Left ventricle myocardium inferior (tissue), 1 donor: ENCODE results near the gene PAPOLA. TPM values are rescaled to one million over a fixed set of nuclear protein-coding genes. Genes with fewer than 3 reads are reported as not detected.

Source experiments
- DNase-seq: peaks from one replicate; pipeline ENCODE4 v3.0.0-alpha.2; 2020
- H3K27ac ChIP-seq: fragments of 200-600 bp; replicated peaks from 2 replicates; pipeline ENCODE4 v1.8.0; 2021
- H3K27me3 ChIP-seq: fragments of 200-600 bp; 2 replicates; pipeline ENCODE4 v1.8.0; 2021; ENCODE audit warnings: low read depth
- H3K36me3 ChIP-seq: fragments of 200-600 bp; 2 replicates; pipeline ENCODE4 v1.8.0; 2021
- H3K4me1 ChIP-seq: fragments of 200-600 bp; 2 replicates; pipeline ENCODE4 v1.8.0; 2021
- H3K4me3 ChIP-seq: fragments of 200-600 bp; 2 replicates; pipeline ENCODE4 v1.8.0; 2021; ENCODE audit warnings: mild to moderate bottlenecking, moderate library complexity
- H3K9me3 ChIP-seq: fragments of 200-600 bp; replicated peaks from 2 replicates; pipeline ENCODE4 v1.8.0; 2021
- intact Hi-C: fragments of 100-400 bp; cut with micrococcal nuclease; formaldehyde crosslinking; loops from one replicate; pipeline ENCODE4 v1.11.0; 2022
- total RNA-seq: library from RNA; stranded (reverse); fragmentation: NEBNext Ultra II Directional; extraction: Animal tissue kit (Norgen Biotek cat#: 25700); gene quantifications from one replicate; pipeline ENCODE4 v1.2.1, GENCODE V29; 2021
- TF ChIP-seq, protein P1 (sequence below): fragments of 200-600 bp; IDR thresholded peaks from 2 replicates; pipeline ENCODE4 v1.8.0; 2021; ENCODE audit warnings: antibody characterized with exemption, mild to moderate bottlenecking, borderline replicate concordance
- donor health status: DM: no; HTN: yes; CAD: no; lungs with severe emphysema.

Gene PAPOLA
- total RNA-seq, 1 donor from 2014 or later, result 136 TPM

GRCh38 chr14:96515731-96516130, 13.5 kb downstream of the PAPOLA start:
- intact Hi-C loops, result no loop called here
- H3K9me3 ChIP-seq, result no peaks in the 10 kb centered on the region
- TF ChIP-seq, protein P1, sequence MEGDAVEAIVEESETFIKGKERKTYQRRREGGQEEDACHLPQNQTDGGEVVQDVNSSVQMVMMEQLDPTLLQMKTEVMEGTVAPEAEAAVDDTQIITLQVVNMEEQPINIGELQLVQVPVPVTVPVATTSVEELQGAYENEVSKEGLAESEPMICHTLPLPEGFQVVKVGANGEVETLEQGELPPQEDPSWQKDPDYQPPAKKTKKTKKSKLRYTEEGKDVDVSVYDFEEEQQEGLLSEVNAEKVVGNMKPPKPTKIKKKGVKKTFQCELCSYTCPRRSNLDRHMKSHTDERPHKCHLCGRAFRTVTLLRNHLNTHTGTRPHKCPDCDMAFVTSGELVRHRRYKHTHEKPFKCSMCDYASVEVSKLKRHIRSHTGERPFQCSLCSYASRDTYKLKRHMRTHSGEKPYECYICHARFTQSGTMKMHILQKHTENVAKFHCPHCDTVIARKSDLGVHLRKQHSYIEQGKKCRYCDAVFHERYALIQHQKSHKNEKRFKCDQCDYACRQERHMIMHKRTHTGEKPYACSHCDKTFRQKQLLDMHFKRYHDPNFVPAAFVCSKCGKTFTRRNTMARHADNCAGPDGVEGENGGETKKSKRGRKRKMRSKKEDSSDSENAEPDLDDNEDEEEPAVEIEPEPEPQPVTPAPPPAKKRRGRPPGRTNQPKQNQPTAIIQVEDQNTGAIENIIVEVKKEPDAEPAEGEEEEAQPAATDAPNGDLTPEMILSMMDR, result no peak
- no peak overlapping the region for H3K27ac ChIP-seq
- DNase-seq, result no peak
- no peak overlapping the region for H3K4me3 ChIP-seq
- H3K4me1 ChIP-seq, result peaks cover 89% of the 10 kb centered on the region
- H3K27me3 ChIP-seq, result no peaks in the 10 kb centered on the region
- peaks cover 9% of the 10 kb centered on the region for H3K36me3 ChIP-seq

GRCh38 chr14:96516351-96516750, 14.2 kb downstream of the PAPOLA start:
- DNase-seq, result no peak
- Histone ChIP-seq H3K4me1 (peaks cover 83% of the 10 kb centered on the region), H3K9me3 (no peaks in the 10 kb centered on the region), H3K4me3 (no peak overlapping the region), H3K27me3 (no peaks in the 10 kb centered on the region), H3K36me3 (peaks cover 15% of the 10 kb centered on the region), H3K27ac (no peak overlapping the region)
- intact Hi-C loops, result no loop called here
- TF ChIP-seq, protein P1, result no peak

DNA sequence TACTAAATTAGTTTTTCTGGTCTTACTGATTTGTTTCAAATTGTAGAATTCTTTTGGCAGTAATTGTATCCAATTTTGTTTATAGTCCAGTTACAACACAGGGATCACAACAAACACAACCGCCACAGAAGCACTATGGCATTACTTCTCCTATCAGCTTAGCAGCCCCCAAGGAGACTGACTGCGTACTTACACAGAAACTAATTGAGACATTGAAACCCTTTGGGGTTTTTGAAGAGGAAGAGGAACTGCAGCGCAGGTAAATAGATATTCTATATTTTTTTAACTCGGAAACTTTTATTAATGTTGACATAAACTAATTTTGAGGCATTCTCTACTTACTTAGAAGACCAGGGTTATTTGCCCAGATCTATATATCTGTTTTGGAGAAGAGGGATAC, 17.8 kb downstream of the PAPOLA start:
- H3K27ac ChIP-seq, result no peak overlapping the region
- H3K4me1 ChIP-seq, result peaks cover 46% of the 10 kb centered on the region
- no peak for DNase-seq
- H3K27me3 ChIP-seq, result no peaks in the 10 kb centered on the region
- intact Hi-C loops, result no loop called here
- H3K36me3 ChIP-seq, result peaks cover 47% of the 10 kb centered on the region
- TF ChIP-seq, protein P1, result no peak
- H3K4me3 ChIP-seq, result no peak overlapping the region
- H3K9me3 ChIP-seq, result no peaks in the 10 kb centered on the region

GRCh38 chr14:96525452-96525851, 23.3 kb downstream of the PAPOLA start:
- peaks cover 90% of the 10 kb centered on the region for H3K36me3 ChIP-seq

GRCh38 chr14:96532632-96533031, 30.4 kb downstream of the PAPOLA start:
- Histone ChIP-seq H3K27me3 (no peaks in the 10 kb centered on the region), H3K4me1 (peaks cover 4% of the 10 kb centered on the region), H3K36me3 (peaks cover 82% of the 10 kb centered on the region), H3K4me3 (no peak overlapping the region), H3K27ac (no peak overlapping the region), H3K9me3 (no peaks in the 10 kb centered on the region)
- TF ChIP-seq, protein P1, result no peak
- intact Hi-C loops, result no loop called here
- no peak for DNase-seq

More at GRCh38 chr14:96525452-96525851, 23.3 kb downstream of the PAPOLA start:
- TF ChIP-seq, protein P1, result no peak
- intact Hi-C loops, result no loop called here
- Histone ChIP-seq H3K27me3 (no peaks in the 10 kb centered on the region), H3K4me3 (no peak overlapping the region), H3K9me3 (no peaks in the 10 kb centered on the region), H3K27ac (no peak overlapping the region), H3K4me1 (peaks cover 4% of the 10 kb centered on the region)
- no peak for DNase-seq
